ENCODE data around the gene ZNF579.

DNA sequence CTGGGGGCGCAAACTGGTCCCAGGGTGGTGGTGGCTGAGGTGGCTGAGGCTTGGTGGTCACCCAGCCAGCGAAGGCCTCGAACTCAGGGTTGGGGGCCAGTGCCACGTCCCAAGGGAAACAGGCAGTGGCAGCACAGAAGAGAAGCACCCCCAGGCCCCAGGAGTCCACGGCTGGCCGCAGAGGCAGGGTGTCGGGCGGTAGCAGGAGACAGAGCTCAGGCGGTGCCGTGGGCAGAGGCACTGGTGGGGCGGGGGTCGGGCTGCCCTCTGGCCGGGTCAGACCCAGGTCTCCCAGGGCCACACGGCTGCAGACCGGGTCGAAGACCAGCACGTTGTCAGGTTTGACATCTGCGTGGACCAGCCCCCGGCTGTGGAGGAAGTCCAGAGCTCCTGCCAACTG is 39.6 kb downstream of the ZNF579 start:
- no peak for TF ChIP-seq MAFK (conservative IDR thresholded peaks at IDR 0.05 in 1 of 2, IDR thresholded peaks at IDR 0.05 in 1 of 2; ENCODE audit: low read length in 2 of 2)
- no peak for TF ChIP-seq PCBP1 (IDR thresholded peaks at IDR 0.05; ENCODE audit: borderline replicate concordance, low read depth, low read length)
- no peak for TF ChIP-seq RFX5 (IDR thresholded peaks at IDR 0.05; ENCODE audit: low read depth, low read length)
- no peak for TF ChIP-seq SP2 (CRISPR knock-in tag; IDR thresholded peaks at IDR 0.05)
- TF ChIP-seq ZNF766 (CRISPR knock-in tag; IDR thresholded peaks at IDR 0.05; ENCODE audit: borderline replicate concordance), result no peak
- TF ChIP-seq, protein P1, sequence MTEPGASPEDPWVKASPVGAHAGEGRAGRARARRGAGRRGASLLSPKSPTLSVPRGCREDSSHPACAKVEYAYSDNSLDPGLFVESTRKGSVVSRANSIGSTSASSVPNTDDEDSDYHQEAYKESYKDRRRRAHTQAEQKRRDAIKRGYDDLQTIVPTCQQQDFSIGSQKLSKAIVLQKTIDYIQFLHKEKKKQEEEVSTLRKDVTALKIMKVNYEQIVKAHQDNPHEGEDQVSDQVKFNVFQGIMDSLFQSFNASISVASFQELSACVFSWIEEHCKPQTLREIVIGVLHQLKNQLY (CRISPR knock-in tag; IDR thresholded peaks at IDR 0.05), result no peak
